HG03103 (cell line): Measurements from ENCODE around the gene MYO9B.

Source experiments
- ATAC-seq: cut with Tn5 transposase; IDR thresholded peaks from one replicate; pipeline ENCODE4 v1.9.1; 2021; ENCODE audit warnings: low read depth; ENCODE audit not compliant: unreplicated experiment

The MYO9B gene

DNA sequence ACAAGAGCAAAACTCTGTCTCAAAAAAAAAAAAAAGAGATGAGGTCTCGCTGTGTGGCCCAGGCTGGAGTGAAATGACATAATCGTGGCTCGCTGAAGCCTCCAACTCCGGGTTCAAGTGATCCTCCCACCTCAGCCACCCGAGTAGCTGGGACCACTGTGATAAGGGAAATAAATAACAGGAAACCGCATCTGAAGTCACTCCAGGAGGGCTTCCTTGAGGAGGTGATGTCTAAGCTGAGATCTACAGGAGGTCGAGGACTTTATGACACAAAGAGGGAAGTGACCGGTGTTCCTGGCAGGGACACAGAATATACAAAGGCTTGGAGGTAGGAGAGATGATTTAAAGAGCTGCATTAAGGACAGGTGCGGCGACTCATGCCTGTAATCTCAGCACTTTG is 179.1 kb downstream of the MYO9B start:
- ATAC-seq: no peak

DNA sequence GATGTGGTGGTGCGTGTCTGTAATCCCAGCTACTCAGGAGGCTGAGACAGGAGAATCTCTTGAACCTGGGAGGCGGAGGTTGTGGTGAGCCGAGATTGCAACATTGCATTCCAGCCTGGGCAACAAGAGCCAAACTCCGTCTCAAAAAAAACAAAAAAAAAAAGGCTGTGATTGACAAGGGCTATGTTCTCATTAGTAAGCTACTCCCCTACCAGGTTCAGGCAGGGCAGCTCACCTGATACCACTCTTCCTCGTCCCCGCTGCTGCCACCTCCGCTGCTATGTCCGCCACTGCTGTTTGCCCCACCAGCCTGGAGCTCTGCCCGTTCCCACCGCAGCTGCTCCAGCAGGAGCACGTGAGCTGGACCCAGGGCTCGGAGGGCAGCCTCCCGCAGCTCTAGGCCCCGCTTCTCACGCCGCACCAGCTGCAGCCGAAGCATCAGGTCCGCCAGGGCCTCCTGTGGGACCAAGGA is 179.6 kb downstream of the MYO9B start:
- ATAC-seq: no peak

DNA sequence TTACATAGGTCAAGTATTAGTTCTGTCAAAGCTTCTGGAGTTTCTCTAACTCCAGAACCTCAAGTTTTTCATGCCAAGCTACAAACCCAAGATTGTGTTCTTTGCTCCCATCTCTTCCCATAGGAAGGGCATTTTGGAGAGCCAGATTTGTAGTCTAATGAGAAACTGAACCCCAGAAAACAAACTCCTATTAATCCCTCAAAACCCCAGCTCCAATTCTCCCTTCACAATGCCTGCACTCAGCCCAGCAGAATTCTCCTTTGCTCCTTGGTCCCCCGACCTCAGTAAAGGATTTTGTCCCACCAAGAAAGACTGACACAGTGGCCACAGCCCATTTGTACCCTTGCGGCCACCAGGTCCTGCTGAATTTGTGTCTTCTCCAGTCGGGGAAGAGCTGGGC is 180.6 kb downstream of the MYO9B start:
- ATAC-seq: no peak

DNA sequence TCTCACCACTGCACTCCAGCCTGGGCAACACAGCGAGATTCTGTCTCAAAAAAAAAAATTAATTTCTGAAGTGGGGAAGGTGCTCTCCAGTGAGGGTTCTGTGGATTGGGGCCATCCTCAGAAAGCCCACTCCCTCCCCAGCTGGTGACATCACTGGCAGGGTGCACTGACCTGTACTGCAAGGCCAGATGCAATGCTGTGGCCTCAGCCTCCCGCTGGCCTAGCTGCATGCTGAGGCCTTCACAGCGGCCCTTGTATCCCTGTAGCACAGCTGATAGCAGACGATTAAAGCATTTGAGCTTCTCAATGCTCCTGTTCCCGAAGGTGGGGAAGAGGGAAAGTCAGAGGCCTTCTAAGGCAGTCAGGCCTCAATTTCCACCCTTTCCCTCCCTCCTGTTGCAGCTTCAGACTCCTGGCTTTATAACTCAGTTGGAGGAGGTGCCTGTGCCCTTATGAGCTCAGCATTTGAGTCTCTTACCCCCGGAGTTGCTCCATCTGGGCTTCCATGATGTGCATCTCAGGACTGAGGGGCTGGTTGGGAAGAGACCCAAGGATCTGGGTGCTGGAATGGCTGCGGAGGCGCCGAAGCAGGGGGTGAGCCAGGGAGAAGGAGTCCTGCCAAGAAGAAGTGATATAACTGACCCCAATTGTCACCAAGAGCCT is 183.7 kb downstream of the MYO9B start:
- ATAC-seq: no peak

DNA sequence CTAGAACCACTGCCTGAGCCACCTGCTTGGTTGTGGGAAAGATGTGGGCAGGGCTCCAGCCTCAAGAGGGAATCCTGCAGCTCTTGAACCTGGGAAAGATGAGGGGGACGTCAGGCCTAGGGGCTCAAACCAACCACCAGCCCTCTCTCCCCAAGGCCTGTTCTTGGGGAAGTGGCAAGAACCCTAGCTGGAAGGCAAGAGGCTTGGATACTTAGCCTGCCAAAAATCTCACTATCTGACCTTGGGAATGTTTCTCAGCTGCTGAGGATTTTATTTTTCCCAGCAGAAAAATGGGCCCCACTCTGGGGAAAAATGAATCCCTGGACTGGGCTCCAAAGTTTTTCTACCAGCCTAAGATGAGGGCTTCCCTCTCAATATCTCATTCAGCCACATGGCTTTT is 184.4 kb downstream of the MYO9B start:
- ATAC-seq: no peak

DNA sequence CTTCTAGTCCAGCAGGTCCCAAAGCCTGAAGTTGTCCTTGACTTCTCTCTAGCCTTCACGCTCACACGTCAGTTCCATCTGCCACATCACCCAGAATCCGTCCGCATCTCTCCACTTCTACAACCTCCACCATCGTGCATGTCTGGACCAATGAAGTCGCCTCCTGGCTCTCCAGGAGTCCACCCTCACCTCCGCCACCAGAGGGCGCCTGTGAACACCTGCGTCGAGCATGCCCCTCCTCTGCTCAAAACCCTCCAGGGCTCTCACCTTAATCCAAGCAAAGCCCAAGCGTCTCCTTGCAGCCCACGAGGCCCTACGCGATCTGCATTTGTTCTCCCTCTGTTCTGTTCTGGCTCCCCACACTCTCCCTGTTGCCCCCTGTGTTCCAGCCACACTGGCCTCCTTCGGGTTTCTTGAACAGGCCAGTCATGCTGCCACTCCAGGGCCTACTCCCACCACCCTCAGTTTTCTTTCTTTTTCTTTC is 185.3 kb downstream of the MYO9B start:
- ATAC-seq: no peak

DNA sequence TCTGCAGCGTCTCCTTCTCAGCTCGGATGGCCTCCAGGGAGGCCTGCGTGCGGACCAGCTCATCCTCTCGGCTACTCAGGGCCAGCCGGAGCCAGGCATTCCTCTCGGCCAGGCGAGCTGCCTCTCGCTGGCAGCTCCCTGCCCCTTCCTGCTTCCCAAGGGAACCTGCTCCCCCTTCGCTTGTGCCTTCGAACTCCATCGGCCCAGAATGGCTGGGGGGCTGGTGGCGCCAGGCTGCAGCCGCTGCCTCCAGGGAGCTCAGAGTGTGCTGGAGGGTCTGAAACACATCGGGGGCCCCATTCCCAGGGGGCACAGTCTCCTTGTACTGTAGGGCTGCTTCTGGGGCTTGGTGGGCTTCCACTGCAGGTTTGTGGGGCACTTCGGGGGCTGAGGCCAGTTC is 187.0 kb downstream of the MYO9B start:
- no peak for ATAC-seq
